Stimulated activated CD8-positive, alpha-beta memory T cell treated with anti-CD3 and anti-CD28 coated beads, Interleukin-12 subunit alpha, Interleukin-12 subunit beta, amount 100 ng/mL, for 1 hour (primary cell): ENCODE results near the gene SH3GLB1.

Experiments
- DNase-seq: peaks from one replicate; pipeline ENCODE4 v3.0.0-alpha.2; 2020; ENCODE audit warnings: low read depth

The SH3GLB1 gene

DNA sequence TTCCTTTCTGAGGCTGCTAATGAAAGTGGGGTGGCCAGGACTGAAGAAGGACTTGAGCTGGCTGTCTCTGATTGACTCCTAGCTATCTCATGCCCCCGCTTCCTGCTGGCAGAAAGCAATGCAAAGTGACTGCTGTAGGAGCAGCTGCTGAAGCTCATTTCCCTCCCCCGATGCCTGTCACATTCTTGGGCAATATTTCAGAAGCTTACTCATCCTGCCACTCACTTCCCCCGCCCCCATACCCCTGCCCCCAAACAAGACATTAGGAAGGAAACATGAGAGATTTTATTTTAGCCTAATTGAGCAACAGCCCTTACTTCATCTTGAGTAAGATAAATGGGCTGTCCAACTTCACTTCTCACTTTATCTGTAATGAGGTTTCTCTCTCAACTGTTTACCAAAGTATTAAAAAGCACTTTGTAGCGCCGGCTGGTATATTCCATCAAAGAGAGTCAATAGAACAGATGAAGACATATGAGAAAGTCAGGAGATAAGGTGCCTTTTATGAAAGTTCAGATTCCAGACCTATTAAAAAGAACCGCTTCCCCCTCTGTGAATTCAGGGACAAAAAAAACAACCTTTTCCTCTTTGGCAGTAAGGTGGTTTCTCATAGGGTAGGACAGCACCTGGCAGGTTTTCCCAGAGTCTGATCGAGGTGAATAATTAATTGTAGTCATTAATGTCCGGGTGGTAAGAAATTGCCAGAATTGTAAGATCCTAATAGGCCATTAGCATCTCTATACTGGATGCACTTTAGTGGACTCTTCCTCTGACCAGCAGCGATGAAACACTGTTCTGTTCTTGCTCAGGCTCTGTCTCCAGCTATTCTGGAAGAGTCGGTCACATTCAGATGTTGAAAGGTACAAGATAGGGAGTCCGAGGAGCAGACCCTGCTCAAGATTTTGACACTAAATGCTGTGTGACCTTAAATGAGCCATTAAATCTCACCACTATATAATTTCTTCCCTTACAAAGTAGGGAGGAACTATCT lies 70.2 kb downstream of the SH3GLB1 start:
- DNase-seq: no peak

GRCh38 chr1:86775395-86775794 lies 71.0 kb downstream of the SH3GLB1 start:
- no peak for DNase-seq

- no peak for DNase-seq
Measured at GRCh38 chr1:86776108-86776507, 71.7 kb downstream of the SH3GLB1 start.

DNA sequence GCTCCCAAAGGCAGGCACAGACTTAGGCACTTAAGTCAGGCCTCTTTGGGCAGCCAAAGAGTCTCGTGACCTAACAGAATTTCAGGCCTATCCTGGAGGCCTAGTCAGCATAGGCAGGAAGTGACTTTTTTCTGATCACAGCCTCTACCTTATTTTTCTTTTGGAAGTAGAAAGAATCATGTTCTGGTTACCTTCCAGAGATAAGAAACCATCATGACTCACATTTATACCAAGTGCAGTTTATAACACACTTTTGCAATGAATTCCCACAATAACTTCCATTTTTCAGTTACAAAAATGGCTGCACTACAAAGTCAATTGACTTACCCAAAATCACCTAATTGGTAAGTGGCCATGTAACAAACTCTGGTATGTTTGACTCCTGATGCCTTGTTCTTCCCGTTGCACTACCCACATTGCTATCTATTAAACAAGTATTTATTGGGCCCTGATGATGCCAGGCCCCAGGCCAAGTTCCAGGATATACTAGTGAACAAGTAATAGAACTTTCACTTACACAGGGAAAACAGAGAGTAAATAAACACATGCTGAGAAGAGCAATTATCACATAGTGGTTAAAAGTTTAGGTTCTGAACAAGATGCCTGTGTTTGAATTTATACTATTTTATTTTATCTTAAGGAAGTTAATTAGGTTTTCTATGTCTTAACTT lies 74.3 kb downstream of the SH3GLB1 start:
- DNase-seq: no peak

DNA sequence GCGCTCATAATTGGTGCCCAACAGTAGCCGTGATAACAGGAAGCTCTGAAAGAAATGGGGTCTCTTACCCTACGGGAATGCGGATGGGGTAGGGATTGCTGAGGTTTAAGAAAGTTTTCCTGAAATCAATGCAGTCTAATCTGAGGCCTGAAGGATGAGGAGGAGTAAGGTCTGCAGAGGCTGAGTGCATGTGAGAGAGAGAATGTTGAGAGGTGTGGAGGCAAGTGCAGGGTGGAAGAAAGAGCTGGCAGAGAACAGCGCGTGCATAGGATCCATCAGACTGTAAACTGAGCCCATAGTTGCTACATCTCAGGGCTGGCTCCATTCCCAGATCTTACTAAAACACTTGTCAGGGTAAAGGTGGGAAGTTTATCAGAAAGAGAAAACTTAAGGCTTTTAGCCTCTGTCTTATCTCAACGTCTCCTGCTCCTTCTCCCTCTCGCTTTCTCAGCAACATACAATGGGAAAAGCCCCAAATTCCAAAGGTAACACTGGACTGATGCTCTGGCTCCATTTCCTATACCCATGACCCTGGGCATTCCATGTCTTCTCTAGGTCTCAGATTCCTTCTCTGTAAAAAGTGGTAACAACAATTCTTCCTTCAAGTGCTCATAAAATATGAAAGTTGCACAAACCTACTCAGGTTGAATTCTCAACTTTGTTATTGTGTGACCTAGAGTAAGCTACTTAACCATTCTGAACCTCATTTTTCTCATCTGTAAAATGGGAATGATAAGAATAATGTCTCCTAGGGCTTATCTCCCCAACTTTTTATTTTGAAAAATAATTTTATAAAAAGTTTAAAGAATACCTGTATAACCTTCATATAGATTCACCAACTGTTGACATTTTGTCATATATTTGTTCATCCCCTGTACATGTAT lies 75.2 kb downstream of the SH3GLB1 start:
- DNase-seq: no peak

- no peak for DNase-seq
Measured at GRCh38 chr1:86782482-86782881, 78.1 kb downstream of the SH3GLB1 start.

- DNase-seq: no peak
Measured at GRCh38 chr1:86787621-86788020, 83.2 kb downstream of the SH3GLB1 start.

DNA sequence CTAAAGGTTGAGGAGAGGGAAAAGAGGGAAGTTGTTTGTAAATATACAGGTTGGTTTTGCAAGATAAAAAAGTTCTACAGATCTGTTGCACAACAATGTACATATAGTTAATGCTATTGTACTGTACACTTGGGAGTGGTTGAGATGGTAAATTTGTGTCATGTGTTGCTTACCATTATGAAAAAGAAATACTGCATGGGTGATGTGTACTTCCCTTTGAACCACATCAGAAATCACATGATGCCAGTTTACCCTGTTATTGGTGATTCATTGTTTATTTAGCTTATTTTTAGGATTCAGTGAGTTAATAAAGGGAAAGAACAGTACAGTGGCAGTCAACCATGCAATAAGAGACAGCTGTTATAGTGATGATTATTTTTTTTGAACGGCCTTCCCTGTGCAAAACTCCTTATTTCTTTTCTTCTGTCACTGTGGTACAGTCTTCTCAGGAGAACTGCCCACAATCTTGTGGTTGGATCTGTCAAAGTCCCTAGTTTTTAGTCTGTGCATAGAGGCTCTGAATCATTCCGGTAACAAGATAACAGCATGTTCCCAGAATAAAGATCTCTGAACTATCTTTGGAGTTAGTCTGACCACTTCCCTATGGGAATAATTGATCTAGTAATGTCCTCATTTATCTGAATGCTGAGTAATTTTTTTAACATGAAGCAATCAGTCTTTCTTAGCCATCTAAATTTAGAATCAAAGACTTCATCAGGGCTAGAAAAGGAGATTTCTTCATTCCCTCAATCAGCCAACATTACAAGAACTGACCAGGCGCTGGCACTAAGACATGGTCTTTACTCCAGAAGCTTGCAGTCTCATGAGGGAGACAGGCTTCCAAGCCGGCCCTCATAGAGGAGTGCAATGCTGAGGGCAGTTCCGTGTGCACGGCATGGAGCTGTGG lies 84.2 kb downstream of the SH3GLB1 start:
- no peak for DNase-seq

GRCh38 chr1:86795316-86795715 lies 90.9 kb downstream of the SH3GLB1 start:
- no peak for DNase-seq
